Spleen (tissue), 11 donors: ENCODE results near the gene KCNJ6. TPM values are rescaled to one million over a fixed set of nuclear protein-coding genes. Genes with fewer than 3 reads are reported as not detected.

Experiments used
- DNase-seq: peaks from one replicate; pipeline ENCODE4 v3.0.0-alpha.2; 2020
- H3K27ac ChIP-seq, 8 donors: fragments of 200-600 bp; sonication (generic) in 7 of 8; 1 replicate in 4 of 8; 2 replicates in 4 of 8; pipeline versions ENCODE4 v1.5.0 to v1.8.0; 2016 to 2021; ENCODE audit warnings: inconsistent platforms in 4 of 8, mild to moderate bottlenecking in 4 of 8, moderate library complexity in 1 of 8
- H3K27me3 ChIP-seq, 7 donors: fragments of 200-600 bp; sonication (generic) in 6 of 7; replicated peaks in 1 of 7; 1 replicate in 4 of 7; 2 replicates in 3 of 7; pipeline versions ENCODE4 v1.5.0 to v1.8.0; 2016 to 2021; ENCODE audit warnings: inconsistent platforms in 3 of 7, mild to moderate bottlenecking in 1 of 7
- H3K36me3 ChIP-seq, 6 donors: fragments of 200-600 bp; sonication (generic) in 5 of 6; 1 replicate in 4 of 6; 2 replicates in 2 of 6; pipeline versions ENCODE4 v1.5.0 to v1.8.0; 2016 to 2021; ENCODE audit warnings: inconsistent platforms in 2 of 6
- H3K4me1 ChIP-seq, 6 donors: fragments of 200-600 bp; sonication (generic) in 5 of 6; 1 replicate in 3 of 6; 2 replicates in 3 of 6; pipeline versions ENCODE4 v1.5.0 to v1.8.0; 2016 to 2021; ENCODE audit warnings: inconsistent platforms in 3 of 6
- H3K4me3 ChIP-seq, 8 donors: fragments of 200-600 bp; sonication (generic) in 7 of 8; 1 replicate in 4 of 8; 2 replicates in 4 of 8; pipeline versions ENCODE4 v1.5.0 to v1.8.0; 2016 to 2021; ENCODE audit warnings: inconsistent platforms in 4 of 8, mild to moderate bottlenecking in 4 of 8, moderate library complexity in 2 of 8
- H3K9me3 ChIP-seq, 8 donors: fragments of 200-600 bp; sonication (generic) in 7 of 8; 1 replicate in 4 of 8; 2 replicates in 4 of 8; pipeline versions ENCODE4 v1.5.0 to v1.8.0; 2016 to 2021; ENCODE audit warnings: inconsistent platforms in 4 of 8
- CTCF ChIP-seq, 11 experiments: fragments of 200-600 bp in 7 of 11; fragments of 450-650 bp in 4 of 11; sonication (generic) in 4 of 11; IDR thresholded peaks in 8 of 11; conservative IDR thresholded peaks in 3 of 11; 1 replicate in 7 of 11; 2 replicates in 4 of 11; pipeline versions ENCODE4 v1.4.0 to v1.8.0; 2016 to 2021; ENCODE audit warnings: antibody characterized with exemption in 11 of 11, inconsistent platforms in 4 of 11, mild to moderate bottlenecking in 1 of 11
- POLR2A ChIP-seq, 3 donors: fragments of 450-650 bp; IDR thresholded peaks; one replicate each; pipeline ENCODE4 v1.5.1; 2017; ENCODE audit warnings: antibody characterized with exemption in 3 of 3, mild to moderate bottlenecking in 1 of 3
- POLR2AphosphoS5 ChIP-seq, 3 donors: sonication (generic); formaldehyde crosslinking; IDR thresholded peaks; one replicate each; pipeline ENCODE4 v1.5.1; 2017; ENCODE audit warnings: antibody characterized with exemption in 3 of 3
- WGBS, 5 donors: extraction: QIAGEN DNeasy Blood & Tissue Kit in 3 of 5; methylation state at CpG; one replicate each; pipeline versions ENCODE4 v1.1.5 to v1.1.7; 2013 to 2018; 5-methylcytosine and 5-hydroxymethylcytosine counted together
- intact Hi-C: fragments of 100-400 bp; cut with DNase I; formaldehyde crosslinking; loops from one replicate; pipeline ENCODE4 v1.15.0; 2023; ENCODE audit warnings: low total_unique reads
- polyA plus RNA-seq, 3 donors: library from polyadenylated mRNA; stranded (reverse); fragments of 200-250 nt; gene quantifications; one replicate each; pipeline ENCODE4 v1.2.1, GENCODE V29; 2013
- total RNA-seq, 7 donors: library from RNA; depleted of rRNA in 3 of 7; stranded (reverse); fragments of >200 nt in 3 of 7; fragmentation: NEBNext Ultra II Directional in 4 of 7; extraction: Animal tissue kit (Norgen Biotek cat#: 25700) in 4 of 7; gene quantifications; one replicate each; pipeline versions ENCODE4 v1.1.0 to v1.2.1, GENCODE V29; 2016 to 2021
- donor health status: healthy with polysubstance abuse.
- donor health status: DM: no; HTN: no; CAD: no; lungs with moderate emphysema.
- donor health status: DM: no; HTN: no; CAD: no.
- donor health status: Bipolar disorder and iron deficiency.
- donor health status: healthy.
- donor health status: DM: no; HTN: no; CAD: no.
- donor health status: DM: yes; HTN: yes; CAD: no.

The KCNJ6 gene
- total and polyA plus RNA-seq, 10 donors, result under 0.01 to 0.36 (median 0.10) TPM; not detected in 6

- no peak overlapping the region for H3K4me3 ChIP-seq
- H3K9me3 ChIP-seq, result peaks cover 0 to 10% (median 0%) of the 10 kb centered on the region in 8 donors
- 73 to 87% (median 79%) methylated on average over 6 of the region's 6 CpGs for WGBS, 5 donors
- intact Hi-C loops, result no loop called here
- no peak overlapping the region for H3K27ac ChIP-seq
- peaks cover 0 to 12% (median 6%) of the 10 kb centered on the region in 6 donors for H3K4me1 ChIP-seq
- no peak for TF ChIP-seq POLR2A (IDR thresholded peaks at IDR 0.05)
- TF ChIP-seq CTCF (IDR thresholded peaks at IDR 0.05 in 8 of 11, conservative IDR thresholded peaks at IDR 0.05 in 3 of 11), result no peak
- no peak for TF ChIP-seq POLR2AphosphoS5 (IDR thresholded peaks at IDR 0.05)
- H3K27me3 ChIP-seq, result peaks cover 0 to 8% (median 0%) of the 10 kb centered on the region in 7 donors
- DNase-seq, result no peak
- H3K36me3 ChIP-seq, result no peaks in the 10 kb centered on the region
Measured at GRCh38 chr21:37682966-37683365, 233.3 kb downstream of the KCNJ6 start.

GRCh38 chr21:37677006-37677405, 239.3 kb downstream of the KCNJ6 start:
- peaks cover 0 to 10% (median 0%) of the 10 kb centered on the region in 8 donors for H3K9me3 ChIP-seq
- TF ChIP-seq POLR2AphosphoS5 (IDR thresholded peaks at IDR 0.05), result no peak
- TF ChIP-seq CTCF (IDR thresholded peaks at IDR 0.05 in 8 of 11, conservative IDR thresholded peaks at IDR 0.05 in 3 of 11), result no peak
- no peak for TF ChIP-seq POLR2A (IDR thresholded peaks at IDR 0.05)
- 76 to 93% (median 89%) methylated on average over 3 to 4 of the region's 4 CpGs for WGBS, 5 donors

GRCh38 chr21:37675202-37675801, 241.0 kb downstream of the KCNJ6 start:
- 16 to 21% (median 20%) methylated on average over 19 to 35 of the region's 35 CpGs for WGBS, 5 donors
- Histone ChIP-seq H3K4me1 (peaks cover 4 to 7% (median 5%) of the 10 kb centered on the region in 6 donors), H3K27ac (no peak overlapping the region), H3K36me3 (no peaks in the 10 kb centered on the region), H3K9me3 (peaks cover 0 to 10% (median 0%) of the 10 kb centered on the region in 8 donors), H3K27me3 (peaks cover 0 to 40% (median 11%) of the 10 kb centered on the region in 7 donors), H3K4me3 (peak overlapping the region in 1 of 8 donors; percentile 27)
- intact Hi-C loops, result no loop called here
- peak; percentile 87 for DNase-seq
- TF ChIP-seq POLR2A (IDR thresholded peaks at IDR 0.05) (no peak), POLR2AphosphoS5 (IDR thresholded peaks at IDR 0.05) (peak in 1 of 3 donors; percentile 29), CTCF (IDR thresholded peaks at IDR 0.05 in 8 of 11, conservative IDR thresholded peaks at IDR 0.05 in 3 of 11) (peak; percentile 27 to 91 (median 81))

More at GRCh38 chr21:37677006-37677405, 239.3 kb downstream of the KCNJ6 start:
- peaks cover 4 to 7% (median 5%) of the 10 kb centered on the region in 6 donors for H3K4me1 ChIP-seq
- intact Hi-C loops, result no loop called here
- no peak for DNase-seq
- H3K4me3 ChIP-seq, result no peak overlapping the region
- H3K27ac ChIP-seq, result no peak overlapping the region
- H3K36me3 ChIP-seq, result no peaks in the 10 kb centered on the region
- peaks cover 0 to 40% (median 11%) of the 10 kb centered on the region in 7 donors for H3K27me3 ChIP-seq

- H3K4me3 ChIP-seq, result no peak overlapping the region
- no peak for DNase-seq
- TF ChIP-seq POLR2A (IDR thresholded peaks at IDR 0.05) (no peak), CTCF (IDR thresholded peaks at IDR 0.05 in 8 of 11, conservative IDR thresholded peaks at IDR 0.05 in 3 of 11) (no peak), POLR2AphosphoS5 (IDR thresholded peaks at IDR 0.05) (no peak)
- 85 to 95% (median 90%) methylated on average over 9 of the region's 9 CpGs for WGBS, 5 donors
- H3K36me3 ChIP-seq, result no peaks in the 10 kb centered on the region
- peaks cover 0 to 40% (median 11%) of the 10 kb centered on the region in 7 donors for H3K27me3 ChIP-seq
- peaks cover 4 to 7% (median 5%) of the 10 kb centered on the region in 6 donors for H3K4me1 ChIP-seq
- intact Hi-C loops, result no loop called here
- H3K9me3 ChIP-seq, result peaks cover 0 to 7% (median 0%) of the 10 kb centered on the region in 8 donors
- H3K27ac ChIP-seq, result no peak overlapping the region
Measured at GRCh38 chr21:37673801-37674575, 242.3 kb downstream of the KCNJ6 start.
